ENCODE results near the gene GAS2L2.

The GAS2L2 gene

GRCh38 chr17:35765756-35766488 lies 12.9 kb upstream of the GAS2L2 start:
- peaks cover 41% of the 10 kb centered on the region for H3K27me3 ChIP-seq
- no peak overlapping the region for H3K27ac ChIP-seq
- H3K36me3 ChIP-seq: no peaks in the 10 kb centered on the region
- no peak overlapping the region for H3K4me3 ChIP-seq (ENCODE audit: low read depth in 1 of 2, low read length in 1 of 2)
- H3K4me1 ChIP-seq (ENCODE audit: control insufficient read depth in 1 of 2, insufficient read depth in 1 of 2, low read depth in 1 of 2, low read length in 1 of 2): peaks cover 8 to 10% of the 10 kb centered on the region in 2 experiments
- H3K9me3 ChIP-seq: no peaks in the 10 kb centered on the region
- TF ChIP-seq CTCF (IDR thresholded peaks at IDR 0.05): no peak

- TF ChIP-seq CTCF (IDR thresholded peaks at IDR 0.05): no peak
- H3K27ac ChIP-seq: no peak overlapping the region
Measured at GRCh38 chr17:35765086-35765710, 12.2 kb upstream of the GAS2L2 start.

GRCh38 chr17:35764123-35764991 lies 11.3 kb upstream of the GAS2L2 start:
- Histone ChIP-seq H3K36me3 (no peaks in the 10 kb centered on the region), H3K27ac (no peak overlapping the region), H3K4me3 (ENCODE audit: low read depth in 1 of 2, low read length in 1 of 2) (peak overlapping the region; percentile 48 to 67), H3K4me1 (ENCODE audit: control insufficient read depth in 1 of 2, insufficient read depth in 1 of 2, low read depth in 1 of 2, low read length in 1 of 2) (peaks cover 8 to 10% of the 10 kb centered on the region in 2 experiments), H3K27me3 (peaks cover 41% of the 10 kb centered on the region), H3K9me3 (no peaks in the 10 kb centered on the region)
- peak; percentile 83 for TF ChIP-seq CTCF (IDR thresholded peaks at IDR 0.05)

More at GRCh38 chr17:35765086-35765710, 12.2 kb upstream of the GAS2L2 start:
- H3K9me3 ChIP-seq: no peaks in the 10 kb centered on the region
- H3K4me1 ChIP-seq (ENCODE audit: control insufficient read depth in 1 of 2, insufficient read depth in 1 of 2, low read depth in 1 of 2, low read length in 1 of 2): peaks cover 8 to 10% of the 10 kb centered on the region in 2 experiments
- H3K4me3 ChIP-seq (ENCODE audit: low read depth in 1 of 2, low read length in 1 of 2): no peak overlapping the region
- no peaks in the 10 kb centered on the region for H3K36me3 ChIP-seq
- peaks cover 41% of the 10 kb centered on the region for H3K27me3 ChIP-seq

GRCh38 chr17:35763767-35764122 lies 10.7 kb upstream of the GAS2L2 start:
- no peak for TF ChIP-seq CTCF (IDR thresholded peaks at IDR 0.05)
- Histone ChIP-seq H3K27me3 (peaks cover 41% of the 10 kb centered on the region), H3K9me3 (no peaks in the 10 kb centered on the region), H3K36me3 (no peaks in the 10 kb centered on the region), H3K4me1 (ENCODE audit: control insufficient read depth in 1 of 2, insufficient read depth in 1 of 2, low read depth in 1 of 2, low read length in 1 of 2) (peaks cover 8 to 10% of the 10 kb centered on the region in 2 experiments), H3K27ac (no peak overlapping the region), H3K4me3 (ENCODE audit: low read depth in 1 of 2, low read length in 1 of 2) (peak overlapping the region in 1 of 2 experiments; percentile 67)

- Histone ChIP-seq H3K27me3 (peaks cover 39% of the 10 kb centered on the region), H3K4me1 (ENCODE audit: control insufficient read depth in 1 of 2, insufficient read depth in 1 of 2, low read depth in 1 of 2, low read length in 1 of 2) (peaks cover 8 to 10% of the 10 kb centered on the region in 2 experiments), H3K27ac (no peak overlapping the region), H3K36me3 (no peaks in the 10 kb centered on the region), H3K4me3 (ENCODE audit: low read depth in 1 of 2, low read length in 1 of 2) (no peak overlapping the region), H3K9me3 (no peaks in the 10 kb centered on the region)
- no peak for TF ChIP-seq CTCF (IDR thresholded peaks at IDR 0.05)
Measured at GRCh38 chr17:35761601-35762000, 8.6 kb upstream of the GAS2L2 start.

Data from neutrophil (primary cell).